Epithelial cell of esophagus (primary cell): ENCODE results near the gene SCFD1.

Experiments
- DNase-seq: peaks from one replicate; pipeline ENCODE4 v3.0.0; 2010; ENCODE audit warnings: low read depth
- H3K4me3 ChIP-seq: 2 replicates; pipeline ENCODE4 v1.5.1; 2011; ENCODE audit warnings: mild to moderate bottlenecking, low read length, control low read depth
- TF ChIP-seq, protein P1 (sequence below): IDR thresholded peaks from 2 replicates; pipeline ENCODE4 v1.5.1; 2011; ENCODE audit warnings: low read depth, mild to moderate bottlenecking, low read length, control low read depth, inconsistent platforms; ENCODE audit not compliant: insufficient read depth; ENCODE audit errors: missing control alignments

The SCFD1 gene

DNA sequence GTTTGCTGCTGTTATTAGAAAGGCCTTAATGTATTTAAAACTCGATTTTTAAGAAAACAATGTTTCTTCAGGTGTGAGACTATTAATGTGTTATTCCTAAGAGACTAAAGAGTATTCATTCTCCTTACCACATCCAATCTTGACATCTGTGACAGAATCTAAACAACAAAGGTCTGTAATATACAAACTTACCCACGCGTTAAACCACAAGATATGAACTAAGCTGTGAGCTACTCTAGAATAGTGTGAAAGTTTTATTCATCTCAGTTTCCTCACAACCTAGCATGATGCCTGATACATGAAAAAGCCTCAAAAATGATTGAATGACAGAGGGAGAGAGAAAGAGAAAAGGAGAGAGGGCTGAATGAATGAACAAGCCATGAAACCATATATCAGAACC, 135.0 kb downstream of the SCFD1 start:
- TF ChIP-seq, protein P1, sequence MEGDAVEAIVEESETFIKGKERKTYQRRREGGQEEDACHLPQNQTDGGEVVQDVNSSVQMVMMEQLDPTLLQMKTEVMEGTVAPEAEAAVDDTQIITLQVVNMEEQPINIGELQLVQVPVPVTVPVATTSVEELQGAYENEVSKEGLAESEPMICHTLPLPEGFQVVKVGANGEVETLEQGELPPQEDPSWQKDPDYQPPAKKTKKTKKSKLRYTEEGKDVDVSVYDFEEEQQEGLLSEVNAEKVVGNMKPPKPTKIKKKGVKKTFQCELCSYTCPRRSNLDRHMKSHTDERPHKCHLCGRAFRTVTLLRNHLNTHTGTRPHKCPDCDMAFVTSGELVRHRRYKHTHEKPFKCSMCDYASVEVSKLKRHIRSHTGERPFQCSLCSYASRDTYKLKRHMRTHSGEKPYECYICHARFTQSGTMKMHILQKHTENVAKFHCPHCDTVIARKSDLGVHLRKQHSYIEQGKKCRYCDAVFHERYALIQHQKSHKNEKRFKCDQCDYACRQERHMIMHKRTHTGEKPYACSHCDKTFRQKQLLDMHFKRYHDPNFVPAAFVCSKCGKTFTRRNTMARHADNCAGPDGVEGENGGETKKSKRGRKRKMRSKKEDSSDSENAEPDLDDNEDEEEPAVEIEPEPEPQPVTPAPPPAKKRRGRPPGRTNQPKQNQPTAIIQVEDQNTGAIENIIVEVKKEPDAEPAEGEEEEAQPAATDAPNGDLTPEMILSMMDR, result no peak
- no peak for DNase-seq
- no peak overlapping the region for H3K4me3 ChIP-seq

GRCh38 chr14:30759172-30760125, 137.3 kb downstream of the SCFD1 start:
- DNase-seq, result no peak
- no peak overlapping the region for H3K4me3 ChIP-seq
- TF ChIP-seq, protein P1, result no peak

- no peak for DNase-seq
- H3K4me3 ChIP-seq, result no peak overlapping the region
- TF ChIP-seq, protein P1, result no peak
Observed at GRCh38 chr14:30763891-30764290, 141.8 kb downstream of the SCFD1 start.

- TF ChIP-seq, protein P1, result no peak
- H3K4me3 ChIP-seq, result no peak overlapping the region
Observed at GRCh38 chr14:30767624-30768023, 145.5 kb downstream of the SCFD1 start.

DNA sequence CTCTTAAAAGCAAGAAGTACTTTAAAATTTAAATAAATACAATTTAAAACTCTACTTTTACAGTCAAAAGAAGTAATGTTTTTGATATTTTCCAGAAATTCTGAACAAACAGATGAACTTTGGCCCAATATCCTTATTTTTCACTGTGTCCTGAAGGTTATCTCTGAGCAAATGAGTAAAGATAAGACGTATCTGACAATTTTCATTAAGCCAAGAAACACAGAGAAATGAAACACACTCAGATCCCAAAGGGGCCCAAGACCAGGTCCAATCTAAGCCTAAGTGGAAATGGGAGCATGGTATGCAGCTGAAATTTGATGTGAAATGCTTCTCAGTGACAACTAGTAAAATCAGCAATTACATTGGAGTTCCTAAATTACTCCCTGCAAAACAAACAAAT, 146.7 kb downstream of the SCFD1 start:
- no peak overlapping the region for H3K4me3 ChIP-seq
- TF ChIP-seq, protein P1, result no peak
- DNase-seq, result no peak

More at GRCh38 chr14:30767624-30768023, 145.5 kb downstream of the SCFD1 start:
- DNase-seq, result no peak

DNA sequence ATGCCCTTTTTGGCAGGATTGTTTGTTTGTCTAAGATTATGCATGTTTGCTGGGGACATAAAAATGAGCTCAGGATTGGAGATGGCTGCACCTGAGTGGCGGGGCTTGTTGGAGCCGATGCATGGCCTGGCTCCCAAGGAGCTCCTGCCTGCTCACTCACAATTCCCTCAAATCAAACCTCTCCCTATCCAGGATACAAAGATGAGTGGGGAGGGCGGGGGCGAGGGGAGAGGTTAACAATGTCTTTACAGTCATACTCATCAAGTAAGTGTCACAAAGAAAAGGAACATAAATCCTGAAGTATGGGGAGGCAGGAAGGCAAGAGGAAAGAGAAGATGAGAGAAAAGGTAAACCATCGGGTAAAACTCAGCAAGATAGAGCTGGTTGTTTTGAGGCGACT, 148.3 kb downstream of the SCFD1 start:
- no peak overlapping the region for H3K4me3 ChIP-seq
- DNase-seq, result no peak
- TF ChIP-seq, protein P1, result no peak
